ENCODE measurements around the gene SIGLEC11.
A peak's percentile ranks its signal among the peaks of the same experiment; 100 is the strongest.
"Not testable (repeated sequence)": the region's sequence is repeated elsewhere in the genome, so short reads cannot be mapped to it uniquely, and the experiment has no call there.

SIGLEC11 gene

DNA sequence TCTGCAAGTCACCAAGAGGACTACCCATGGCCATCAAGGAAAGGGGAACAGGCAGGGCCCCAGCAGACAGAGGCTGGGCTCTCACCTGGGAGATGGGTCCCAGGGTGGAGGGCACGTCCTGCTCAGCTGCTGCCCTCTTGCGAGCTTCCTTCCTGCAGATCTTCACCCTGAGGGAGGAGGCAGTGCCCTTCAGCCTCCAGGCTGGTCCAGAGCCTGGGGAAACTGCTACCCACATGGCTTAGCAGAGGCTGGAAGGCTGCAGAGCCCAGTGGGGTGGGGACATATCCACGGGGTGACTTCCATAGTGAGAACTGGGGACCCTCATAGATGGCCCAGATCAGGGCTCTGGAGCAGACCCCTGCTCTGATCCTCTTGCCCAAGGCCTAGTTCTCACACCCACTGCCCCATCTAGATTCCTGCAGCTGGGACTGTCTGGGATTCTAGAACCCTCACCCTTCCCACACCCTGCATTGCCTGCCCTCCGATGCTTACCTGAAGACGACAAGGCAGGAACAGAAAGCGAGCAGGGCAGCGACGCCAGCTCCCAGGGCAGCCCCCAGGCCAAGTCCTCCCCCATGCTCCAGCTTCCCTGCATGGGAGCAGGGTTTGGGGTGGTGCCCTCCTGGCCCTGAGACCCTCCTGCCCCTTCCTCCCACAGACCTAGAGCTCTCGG, 9.0 kb downstream of the SIGLEC11 start:
- DNase-seq (ENCODE audit: low read depth) = no peak

DNA sequence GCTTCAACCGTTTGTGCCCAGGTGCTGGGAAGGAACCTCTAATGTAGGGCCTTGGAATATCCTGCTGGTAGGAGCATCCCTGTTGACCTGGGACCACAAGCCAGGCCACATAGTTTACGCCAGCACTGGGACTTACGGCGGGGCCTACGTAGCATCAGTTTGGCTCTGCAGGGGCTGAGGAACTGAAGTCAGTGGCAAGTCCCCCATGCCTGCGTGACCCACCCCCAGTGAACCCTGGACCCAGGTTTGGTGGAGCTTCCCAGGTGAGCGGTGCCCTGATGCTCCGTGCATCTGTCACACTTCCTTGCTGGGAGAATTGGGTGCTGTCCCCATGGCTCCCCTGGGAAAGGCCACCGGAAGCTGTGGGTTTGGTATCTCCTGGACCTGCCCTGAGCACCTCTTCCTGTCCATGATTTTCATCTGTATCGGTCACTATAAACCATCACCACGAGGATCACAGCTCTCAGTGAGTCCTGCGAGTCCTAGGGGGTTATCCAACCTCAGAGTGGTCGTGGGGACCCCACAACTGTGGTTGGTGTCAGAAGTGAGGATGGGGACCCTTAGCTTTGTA, 9.9 kb downstream of the SIGLEC11 start:
- DNase-seq (ENCODE audit: low read depth) = no peak

DNA sequence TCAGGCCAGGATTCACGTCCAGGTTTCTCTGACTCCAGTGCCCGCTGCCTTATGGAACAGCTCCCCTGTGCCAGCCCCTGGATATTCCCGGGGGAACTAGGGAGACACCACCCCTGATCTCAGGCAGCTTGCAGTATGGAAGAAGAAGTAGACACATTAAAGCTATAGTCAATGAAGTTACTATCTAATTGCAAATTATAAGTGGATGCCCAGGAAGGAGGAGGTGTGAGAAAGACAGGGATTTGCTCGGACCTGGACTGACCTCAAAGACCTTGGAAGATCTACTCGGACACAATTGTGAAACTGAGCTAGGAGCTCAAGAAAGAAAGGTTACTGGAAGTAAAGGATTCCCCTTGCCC, 10.4 kb downstream of the SIGLEC11 start:
- DNase-seq (ENCODE audit: low read depth) = no peak

DNA sequence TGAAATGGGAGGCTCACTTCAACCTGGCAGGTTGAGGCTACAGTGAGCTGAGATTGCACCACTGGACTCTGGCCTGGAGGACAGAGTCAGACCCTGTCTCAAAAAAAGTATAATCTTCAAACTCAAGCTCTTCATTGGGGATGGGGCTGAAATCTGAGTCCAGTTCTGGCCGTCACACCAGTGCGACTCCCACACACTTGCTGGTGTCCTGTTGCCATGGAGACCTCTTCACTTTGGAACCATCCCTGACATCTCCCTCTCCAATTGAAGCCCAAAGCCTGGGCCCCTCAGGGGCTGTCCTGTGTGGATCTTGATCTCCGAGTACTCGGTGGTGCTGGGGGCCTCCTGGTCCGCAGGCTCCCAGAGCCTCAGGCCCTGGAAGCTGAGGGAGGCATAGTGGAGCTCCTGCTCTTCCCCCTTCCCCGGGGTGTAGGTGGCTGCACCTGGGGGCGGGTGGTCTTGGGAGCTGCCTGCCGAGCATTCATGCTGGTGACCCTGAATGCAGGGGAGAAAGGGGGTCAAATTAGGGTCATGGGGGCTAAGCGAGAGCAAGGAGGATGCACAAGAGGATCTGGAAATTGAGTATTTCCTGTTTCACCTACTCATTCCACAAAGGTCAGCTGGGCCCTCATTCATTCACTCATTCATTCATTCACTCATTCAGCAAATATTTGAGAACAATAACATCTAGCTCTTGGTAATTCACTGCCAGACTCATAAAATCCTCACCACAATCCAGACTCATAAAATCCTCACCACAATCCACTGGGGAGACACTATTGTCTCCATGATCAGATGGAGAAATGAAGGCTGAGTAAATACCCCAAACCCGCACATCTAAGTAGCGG, 11.0 kb downstream of the SIGLEC11 start:
- no peak for DNase-seq (ENCODE audit: low read depth)

DNA sequence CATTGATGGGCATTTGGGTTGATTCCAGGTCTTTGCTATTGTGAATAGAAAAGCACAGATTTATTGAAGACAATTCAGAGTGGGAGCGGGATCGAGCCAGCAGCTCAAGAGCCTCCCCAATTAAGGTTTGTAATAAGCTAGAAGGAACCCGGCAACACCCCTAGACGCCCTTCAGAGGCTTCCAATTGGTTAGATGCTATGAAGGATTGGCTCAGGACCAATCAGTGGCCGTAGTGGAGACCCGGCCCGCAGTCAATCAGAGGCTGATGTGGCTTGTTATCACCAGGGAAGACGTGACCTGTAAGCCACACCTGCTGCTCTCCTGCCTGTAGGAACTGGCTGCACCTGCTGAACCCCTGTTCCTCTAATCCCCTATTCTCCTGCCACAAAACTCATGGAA, 14.6 kb downstream of the SIGLEC11 start:
- no peak for DNase-seq (ENCODE audit: low read depth)

DNA sequence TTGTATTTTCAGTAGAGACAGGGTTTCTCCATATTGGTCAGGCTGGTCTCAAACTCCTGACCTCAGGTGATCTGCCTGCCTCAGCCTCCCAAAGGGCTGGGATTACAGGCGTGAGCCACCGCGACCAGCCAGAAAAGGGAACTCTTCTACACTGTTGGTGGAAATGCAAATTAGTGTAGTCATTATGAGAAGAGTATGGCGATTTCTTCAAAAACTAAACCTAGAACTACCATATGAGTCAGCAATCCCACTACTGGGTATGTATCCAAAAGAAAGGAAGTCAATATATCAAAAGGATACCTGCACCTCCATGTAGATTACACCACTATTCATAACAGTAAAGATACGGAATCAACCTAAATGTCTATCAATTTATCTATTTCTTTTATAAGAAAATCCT, 16.4 kb downstream of the SIGLEC11 start:
- DNase-seq (ENCODE audit: low read depth) = not testable (repeated sequence)

DNA sequence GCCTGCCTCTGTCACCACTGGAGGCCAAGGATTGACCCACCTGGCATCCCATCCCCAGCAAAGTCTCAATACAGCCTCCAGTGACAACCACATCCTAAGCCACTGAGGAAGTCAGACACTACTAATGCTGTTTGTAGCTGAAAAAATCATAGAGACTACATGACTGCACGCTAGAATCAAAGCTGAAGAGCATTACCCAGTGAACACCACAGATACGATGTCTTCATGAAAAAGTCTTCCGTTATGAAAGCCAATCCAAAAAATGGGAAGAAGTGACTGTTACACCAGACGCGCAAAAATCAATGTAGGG, 20.5 kb downstream of the SIGLEC11 start:
- DNase-seq (ENCODE audit: low read depth) = no peak

DNA sequence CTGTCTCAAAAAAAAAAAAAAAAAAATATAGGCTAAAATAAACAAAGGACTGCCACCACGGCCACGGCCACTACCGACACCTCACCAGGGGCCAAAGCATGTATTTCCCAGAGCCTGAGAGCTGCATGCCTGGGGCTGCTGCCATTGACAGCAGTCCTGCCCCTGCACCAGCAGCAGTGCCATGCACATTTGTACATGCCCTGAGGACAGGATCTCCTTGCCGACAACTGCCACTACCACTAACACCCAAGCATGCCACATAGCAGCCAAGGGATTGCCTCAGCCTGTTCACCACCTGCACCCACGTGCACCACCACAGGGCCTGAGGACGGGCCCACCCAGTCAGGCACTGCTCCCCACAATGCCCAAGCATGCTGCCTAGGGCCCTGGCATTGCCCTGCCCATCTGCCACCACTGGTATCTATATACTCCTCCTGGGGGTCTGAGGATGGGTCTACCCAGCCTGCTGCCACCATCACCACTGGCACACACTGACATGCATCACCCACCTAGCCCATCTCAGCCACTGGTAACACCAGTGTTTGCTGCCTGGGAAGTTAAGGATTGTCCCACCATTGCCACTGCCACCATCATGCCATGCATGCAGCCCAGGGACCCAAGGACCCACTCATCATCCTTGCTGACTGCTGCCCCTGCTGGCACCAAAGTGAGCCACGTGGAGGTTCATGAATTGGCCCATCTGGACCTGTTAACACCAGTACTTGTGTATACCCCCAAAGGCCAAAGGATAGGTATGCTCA, 21.1 kb downstream of the SIGLEC11 start:
- DNase-seq (ENCODE audit: low read depth) = no peak

DNA sequence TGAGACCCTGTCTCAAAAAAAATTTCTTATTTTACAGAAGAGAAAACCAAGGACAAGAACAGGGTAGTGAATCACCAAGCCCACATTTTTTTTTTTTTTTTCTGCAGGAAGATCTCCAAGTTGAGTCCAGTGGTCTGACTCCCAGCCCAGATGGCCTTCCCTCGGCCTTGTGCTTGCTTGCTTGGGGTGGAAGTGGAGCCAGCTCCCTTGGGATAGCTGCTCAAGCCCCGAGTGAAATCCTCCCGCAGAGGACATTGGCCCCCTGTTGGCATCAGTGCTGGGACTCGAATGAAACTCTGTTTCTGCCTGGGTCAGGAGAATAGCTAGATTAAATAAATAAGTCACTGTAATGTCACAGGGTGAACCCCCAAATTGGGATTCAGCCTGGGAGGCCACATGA, 22.3 kb downstream of the SIGLEC11 start:
- no peak for DNase-seq (ENCODE audit: low read depth)

DNA sequence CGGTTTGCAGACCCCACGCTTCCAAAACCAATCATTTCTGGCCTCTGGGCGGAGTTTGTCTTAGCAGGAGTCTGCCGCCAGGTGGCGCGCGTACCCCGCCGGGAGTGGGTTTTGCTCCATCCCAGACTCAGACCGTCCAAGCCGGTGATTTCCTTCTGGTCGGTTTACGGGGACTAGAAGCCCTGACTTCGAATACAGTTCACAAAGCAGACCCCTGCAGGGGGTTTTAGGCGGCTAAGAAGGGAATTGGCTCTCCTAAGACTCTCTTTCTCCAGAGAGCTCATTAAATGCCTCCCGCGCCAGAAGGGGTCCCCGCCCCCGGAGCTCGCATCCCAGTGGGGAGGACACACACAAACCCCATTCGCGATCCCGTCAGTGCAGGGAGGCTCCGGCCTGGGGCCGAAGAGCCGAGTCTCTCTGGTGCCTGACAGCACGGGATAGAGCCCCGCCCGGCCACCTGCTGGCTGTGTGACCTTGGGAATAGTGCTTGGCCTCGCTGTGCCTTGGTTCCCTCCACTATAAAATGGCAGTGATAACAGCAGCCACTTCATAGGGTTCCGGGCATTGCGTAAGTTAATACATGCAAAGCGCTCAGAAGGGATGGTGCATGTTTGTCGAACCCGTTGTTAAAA, 23.1 kb downstream of the SIGLEC11 start:
- peak; percentile 60 for DNase-seq (ENCODE audit: low read depth)

DNA sequence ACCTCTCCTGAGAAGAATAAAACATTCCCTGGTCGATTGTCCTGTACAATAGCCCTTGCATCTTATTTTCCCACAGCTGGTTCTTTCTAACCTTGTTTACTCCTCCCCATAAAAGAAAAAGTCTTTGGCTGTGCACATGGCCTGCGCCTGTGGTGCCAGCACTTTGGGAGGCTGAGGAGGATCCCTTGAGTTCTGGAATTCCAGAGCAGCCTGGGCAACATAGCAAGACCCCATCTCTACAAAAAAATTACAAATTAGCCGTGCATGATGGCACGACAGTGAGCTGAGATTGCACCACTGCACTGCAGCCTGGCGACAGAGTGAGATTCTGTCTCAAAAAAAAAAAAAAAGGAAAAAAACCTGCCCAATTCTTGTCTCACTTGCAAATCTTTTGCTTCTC, 24.4 kb downstream of the SIGLEC11 start:
- no peak for DNase-seq (ENCODE audit: low read depth)

DNA sequence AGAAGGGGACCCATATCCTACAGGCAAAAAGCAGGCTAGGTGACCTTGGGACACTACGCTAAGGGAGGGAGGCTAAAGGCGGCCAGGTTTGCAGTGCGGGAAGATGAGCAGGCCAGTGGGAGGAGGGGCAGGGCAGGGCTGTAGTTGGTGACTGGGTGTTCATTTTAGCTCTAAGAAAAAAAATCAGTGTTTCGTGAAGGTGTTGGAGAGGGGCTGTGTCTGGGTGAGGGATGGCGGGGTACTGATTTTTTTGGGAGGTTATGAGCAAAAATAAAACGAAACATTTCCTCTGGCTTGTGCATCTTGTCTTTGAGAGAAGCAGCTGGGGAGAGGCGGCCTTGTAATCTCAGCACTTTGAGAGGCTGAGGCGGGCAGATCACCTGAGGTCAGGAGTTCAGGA, 27.3 kb downstream of the SIGLEC11 start:
- DNase-seq (ENCODE audit: low read depth) = no peak

DNA sequence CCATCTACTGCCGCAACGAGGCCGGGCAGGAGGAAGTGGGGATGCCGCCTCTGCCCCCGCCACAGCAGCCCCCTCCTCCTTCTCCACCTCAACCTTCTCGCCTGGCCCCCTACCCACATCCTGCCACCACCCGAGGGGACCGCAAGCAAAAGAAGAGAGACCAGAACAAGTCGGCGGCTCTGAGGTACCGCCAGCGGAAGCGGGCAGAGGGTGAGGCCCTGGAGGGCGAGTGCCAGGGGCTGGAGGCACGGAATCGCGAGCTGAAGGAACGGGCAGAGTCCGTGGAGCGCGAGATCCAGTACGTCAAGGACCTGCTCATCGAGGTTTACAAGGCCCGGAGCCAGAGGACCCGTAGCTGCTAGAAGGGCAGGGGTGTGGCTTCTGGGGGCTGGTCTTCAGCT, 28.2 kb downstream of the SIGLEC11 start:
- DNase-seq (ENCODE audit: low read depth) = peak; percentile 14

DNA sequence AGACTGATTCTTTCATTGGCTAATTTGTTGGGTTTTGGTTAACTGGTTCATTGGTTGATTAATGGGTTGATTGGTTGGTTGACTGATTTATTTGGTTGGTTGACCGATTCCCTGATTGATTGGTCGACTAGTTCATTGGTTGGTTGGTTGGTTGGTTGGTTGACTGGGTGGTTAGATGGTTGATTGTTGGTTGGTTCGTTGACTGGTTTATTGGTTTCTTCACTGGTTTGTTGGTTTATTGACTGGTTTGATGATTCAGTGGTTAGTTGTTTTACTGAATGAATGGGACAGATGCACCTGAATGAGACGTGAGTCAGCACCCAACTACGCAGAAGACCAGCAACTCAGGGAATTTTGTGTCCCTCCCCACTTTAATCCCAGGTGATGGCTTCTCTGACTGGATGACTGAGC, 28.9 kb downstream of the SIGLEC11 start:
- DNase-seq (ENCODE audit: low read depth) = no peak

DNA sequence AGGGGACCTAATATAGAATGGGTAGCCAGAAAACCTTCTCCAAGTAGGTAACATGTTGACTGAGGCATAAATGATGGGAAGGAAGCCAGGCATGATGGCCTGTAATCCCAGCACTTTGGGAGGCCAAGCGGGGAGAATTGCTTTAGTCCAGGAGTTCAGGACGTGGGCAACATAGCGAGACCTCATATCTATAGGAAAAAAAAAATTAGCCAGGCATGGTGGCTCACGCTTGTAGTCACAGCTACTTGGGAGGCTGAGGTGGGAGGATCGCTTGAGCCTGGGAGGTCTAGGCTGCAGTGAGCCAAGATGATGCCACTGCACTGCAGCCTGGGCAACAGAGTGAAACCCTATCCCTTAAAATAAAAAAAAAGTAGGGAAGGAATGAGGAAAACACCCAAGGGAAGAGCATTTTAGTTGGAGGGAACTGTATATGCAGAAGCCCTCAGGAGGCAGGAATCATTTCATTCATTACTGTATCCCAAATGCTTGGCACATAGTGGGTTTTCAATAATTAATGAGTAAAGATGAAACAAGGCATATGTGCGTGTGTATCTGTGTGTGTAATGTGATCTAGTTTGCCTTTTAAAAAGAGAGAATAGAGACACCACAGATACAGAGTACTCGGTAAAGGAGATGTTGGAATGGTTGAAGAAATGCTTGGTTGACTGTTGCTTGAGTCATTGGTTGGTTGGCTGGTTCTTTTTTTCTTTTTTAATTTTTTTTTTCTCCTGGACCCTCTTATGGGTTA, 29.5 kb downstream of the SIGLEC11 start:
- DNase-seq (ENCODE audit: low read depth) = no peak

DNA sequence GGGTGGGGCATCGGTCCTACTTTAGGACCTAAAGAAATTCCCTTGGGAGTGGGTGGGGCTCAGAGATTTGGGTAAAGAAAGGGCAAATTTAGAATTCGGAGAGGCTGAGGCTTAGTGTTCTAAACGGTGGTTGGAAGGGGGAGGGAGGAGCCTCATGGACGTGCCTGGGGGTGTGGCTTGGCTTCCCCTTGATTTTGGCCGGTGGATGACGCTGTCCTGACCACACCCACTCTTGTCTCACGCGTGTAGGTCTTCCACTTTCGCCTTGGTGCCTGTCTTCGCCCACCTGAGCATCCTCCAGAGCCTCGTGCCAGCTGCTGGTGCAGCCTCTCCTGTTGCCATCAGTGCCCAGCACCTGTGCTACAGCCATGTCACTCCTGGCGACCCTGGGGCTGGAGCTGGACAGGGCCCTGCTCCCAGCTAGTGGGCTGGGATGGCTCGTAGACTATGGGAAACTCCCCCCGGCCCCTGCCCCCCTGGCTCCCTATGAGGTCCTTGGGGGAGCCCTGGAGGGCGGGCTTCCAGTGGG, 30.4 kb downstream of the SIGLEC11 start:
- no peak for DNase-seq (ENCODE audit: low read depth)

DNA sequence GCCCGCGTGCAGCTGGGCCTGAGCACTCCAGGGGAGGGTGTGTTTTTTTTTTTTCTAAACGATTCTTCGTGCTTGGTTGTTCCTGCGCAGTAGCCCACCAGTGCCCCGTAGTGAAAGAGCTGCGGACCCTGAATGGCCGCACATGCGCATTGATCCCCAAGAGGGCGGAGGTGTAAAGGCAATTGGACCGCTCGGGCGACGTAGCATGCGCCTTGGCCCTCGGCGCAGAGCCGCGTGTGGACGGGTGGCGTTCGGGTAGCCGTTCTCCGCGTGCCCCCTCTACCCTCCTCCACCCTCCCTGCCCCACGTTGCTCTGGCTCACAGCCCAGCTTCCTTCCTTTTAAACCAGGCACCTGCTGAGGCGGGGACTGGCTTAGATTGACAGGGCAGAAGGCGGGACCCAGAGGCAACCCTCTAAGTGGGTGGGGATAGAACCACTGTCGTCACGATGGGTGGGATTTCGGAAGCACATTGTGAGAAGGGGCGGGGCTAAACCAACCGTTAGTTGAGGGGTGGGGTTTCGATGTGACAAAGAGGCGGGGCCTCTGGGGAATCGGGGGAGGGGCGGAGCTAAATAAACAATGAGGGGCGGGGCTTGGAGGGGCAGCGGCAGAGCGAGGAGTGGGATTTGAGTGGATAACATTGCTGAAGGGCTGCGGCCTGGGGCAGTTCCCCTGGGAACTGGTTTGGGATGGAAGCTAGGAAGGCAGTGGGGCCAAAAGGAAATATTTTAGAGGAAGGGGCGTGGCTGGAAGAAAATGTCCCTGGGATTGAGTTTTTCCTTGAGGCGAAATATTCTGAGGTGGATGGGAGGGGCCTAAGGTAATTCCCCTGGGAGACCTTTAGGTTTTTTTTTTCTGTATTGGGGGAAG, 31.1 kb downstream of the SIGLEC11 start:
- peak; percentile 90 for DNase-seq (ENCODE audit: low read depth)

DNA sequence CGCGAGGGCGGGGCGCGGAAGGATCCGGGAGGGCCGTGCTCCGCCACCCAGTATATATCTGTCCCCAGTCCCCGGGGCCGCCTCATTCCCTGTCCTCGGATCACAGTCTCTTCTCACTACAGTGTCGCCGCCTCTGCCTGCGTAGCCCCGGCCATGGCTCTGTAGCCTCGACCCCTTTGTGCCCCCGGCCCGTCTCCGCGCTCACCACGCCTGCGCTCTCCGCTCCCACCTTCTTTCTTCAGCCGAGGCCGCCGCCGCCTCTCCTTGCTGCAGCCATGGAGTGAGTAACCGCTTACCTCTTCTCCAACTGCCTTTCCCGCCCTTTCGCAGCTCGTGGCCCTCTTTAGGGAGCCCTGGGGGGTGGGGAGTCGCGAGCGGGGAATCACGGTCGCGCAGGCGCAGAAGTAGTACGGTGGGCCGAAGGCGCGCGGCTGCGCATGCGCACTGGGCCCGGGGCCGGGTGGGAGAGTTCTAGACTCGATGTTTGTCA, 31.8 kb downstream of the SIGLEC11 start, which contains the start of the genes ATF5 and NUP62:
TSS of gene ATF5 (plus strand) at position 85 of the 490 bp plus-strand sequence. CDS start 1,646 bp downstream, outside the sequence.
TSS of gene NUP62 (minus strand) at position 384 of the 490 bp plus-strand sequence. CDS start 19,697 bp downstream, outside the sequence.
- DNase-seq (ENCODE audit: low read depth) = peak; percentile 86

DNA sequence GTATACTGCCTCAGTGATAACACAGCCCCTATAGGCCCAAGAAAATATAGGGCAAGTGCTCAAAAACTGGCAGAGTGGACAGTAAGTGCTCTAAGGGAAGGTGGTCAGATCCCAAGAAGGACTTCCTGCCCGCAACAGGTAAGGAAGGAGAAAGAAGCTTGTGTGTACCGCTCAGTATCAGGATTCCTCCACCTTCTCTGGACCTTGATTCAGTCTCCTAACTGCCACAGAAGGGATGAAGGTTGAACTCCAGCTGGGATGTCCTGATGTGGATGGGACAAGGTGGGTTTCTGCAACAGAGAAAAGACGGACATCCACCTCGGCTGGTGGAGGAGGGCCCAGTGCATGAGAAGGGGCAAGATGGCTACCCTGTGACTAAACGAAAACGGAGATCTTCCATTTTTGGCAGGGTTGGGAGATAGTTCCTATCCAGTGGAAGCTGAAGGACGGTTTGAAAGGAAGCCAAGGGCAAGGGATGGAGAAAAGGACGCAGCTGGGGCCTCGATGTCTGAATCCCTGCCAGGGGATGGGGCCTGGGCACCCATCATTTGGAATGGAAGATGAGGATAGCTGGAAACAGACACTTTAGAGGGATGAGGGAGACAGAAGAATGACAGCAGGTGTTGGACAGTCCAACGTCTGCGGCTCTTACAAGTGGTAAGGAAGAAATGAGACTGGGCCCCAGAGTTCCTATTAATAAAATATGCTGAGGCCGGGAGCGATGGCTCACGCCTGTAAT, 33.3 kb downstream of the SIGLEC11 start:
- no peak for DNase-seq (ENCODE audit: low read depth)
